Activated CD8-positive, alpha-beta memory T cell treated with anti-CD3 and anti-CD28 coated beads, Interleukin-2, amount 10 ng/mL, durations not matched to agents 7 days and 5 days (primary cell): ENCODE measurements around the gene RAB43. TPM values are rescaled to one million over a fixed set of nuclear protein-coding genes. Genes with fewer than 3 reads are reported as not detected.
"Not testable (repeated sequence)": the region's sequence is repeated elsewhere in the genome, so short reads cannot be mapped to it uniquely, and the experiment has no call there.

ENCODE experiments used
- ATAC-seq: fragments of 150-1000 bp; cut with Tn5 transposase; one replicate; pipeline ENCODE4 v1.10.0; 2021; ENCODE audit warnings: moderate library complexity
- CTCF ChIA-PET: fragments of 350-600 bp; sonication (Branson Sonifier 250); formaldehyde crosslinking; loops from one replicate; lab custom pipeline; 2021; ENCODE audit warnings: antibody characterized with exemption; lab: Charles Lee
- DNase-seq: peaks from one replicate; pipeline ENCODE4 v3.0.0-alpha.2; 2020
- H3K27ac Mint-ChIP-seq: one replicate; pipeline ENCODE4 v1.8.0; 2021; ENCODE audit warnings: mild to moderate bottlenecking, mixed read lengths
- H3K27me3 Mint-ChIP-seq: one replicate; pipeline ENCODE4 v1.8.0; 2021; ENCODE audit warnings: mixed read lengths
- H3K36me3 Mint-ChIP-seq: one replicate; pipeline ENCODE4 v1.8.0; 2021; ENCODE audit warnings: mild to moderate bottlenecking, mixed read lengths
- H3K4me1 Mint-ChIP-seq: one replicate; pipeline ENCODE4 v1.8.0; 2021; ENCODE audit warnings: mixed read lengths
- H3K4me3 Mint-ChIP-seq: one replicate; pipeline ENCODE4 v1.8.0; 2021; ENCODE audit warnings: mild to moderate bottlenecking, moderate library complexity, mixed read lengths
- H3K9me3 Mint-ChIP-seq: one replicate; pipeline ENCODE4 v1.8.0; 2022; ENCODE audit warnings: low read depth, mixed read lengths
- total RNA-seq, 2 experiments: library from RNA; stranded (reverse); gene quantifications; one replicate each; pipeline ENCODE4 v1.2.3, GENCODE V29; 2021

The RAB43 gene
- total RNA-seq, 2 experiments from 2014 or later, result 33.7 to 36.1 TPM

GRCh38 chr3:129103296-129103695, 18.3 kb downstream of the RAB43 start:
- no peaks in the 10 kb centered on the region for H3K27me3 Mint-ChIP-seq
- H3K4me3 Mint-ChIP-seq, result no peak overlapping the region
- H3K36me3 Mint-ChIP-seq, result peaks cover 6% of the 10 kb centered on the region
- CTCF ChIA-PET, result interaction anchor here (1.6 to 1.7 kb wide), 2 partner anchors 15 to 50 kb away, joined by 3 to 5 read pairs; no protein-coding TSS in a partner anchor
- H3K27ac Mint-ChIP-seq, result no peak overlapping the region
- no peaks in the 10 kb centered on the region for H3K9me3 Mint-ChIP-seq
- ATAC-seq, result no peak
- H3K4me1 Mint-ChIP-seq, result peaks cover 25% of the 10 kb centered on the region
- no peak for DNase-seq

- Mint-ChIP-seq H3K4me3 (no peak overlapping the region), H3K36me3 (peaks cover 7% of the 10 kb centered on the region), H3K9me3 (no peaks in the 10 kb centered on the region), H3K4me1 (peaks cover 14% of the 10 kb centered on the region), H3K27me3 (no peaks in the 10 kb centered on the region), H3K27ac (no peak overlapping the region)
- no peak for DNase-seq
- CTCF ChIA-PET, result interaction anchor here (0.5 to 2.4 kb wide), 7 partner anchors 10 to 145 kb away, joined by 3 to 7 read pairs (median 4); no protein-coding TSS in a partner anchor
- no peak for ATAC-seq
These were observed 20.1 kb downstream of the RAB43 start for GRCh38 chr3:129101370-129102138.

GRCh38 chr3:129100274-129100673, 21.3 kb downstream of the RAB43 start:
- Mint-ChIP-seq H3K36me3 (peaks cover 7% of the 10 kb centered on the region), H3K9me3 (no peaks in the 10 kb centered on the region), H3K27me3 (no peaks in the 10 kb centered on the region), H3K4me3 (no peak overlapping the region), H3K4me1 (peaks cover 13% of the 10 kb centered on the region), H3K27ac (no peak overlapping the region)
- CTCF ChIA-PET, result interaction anchor here (1.2 to 2.4 kb wide), 3 partner anchors 47 to 146 kb away, joined by 4 to 7 read pairs (median 4); no protein-coding TSS in a partner anchor
- DNase-seq, result no peak
- ATAC-seq, result no peak

DNA sequence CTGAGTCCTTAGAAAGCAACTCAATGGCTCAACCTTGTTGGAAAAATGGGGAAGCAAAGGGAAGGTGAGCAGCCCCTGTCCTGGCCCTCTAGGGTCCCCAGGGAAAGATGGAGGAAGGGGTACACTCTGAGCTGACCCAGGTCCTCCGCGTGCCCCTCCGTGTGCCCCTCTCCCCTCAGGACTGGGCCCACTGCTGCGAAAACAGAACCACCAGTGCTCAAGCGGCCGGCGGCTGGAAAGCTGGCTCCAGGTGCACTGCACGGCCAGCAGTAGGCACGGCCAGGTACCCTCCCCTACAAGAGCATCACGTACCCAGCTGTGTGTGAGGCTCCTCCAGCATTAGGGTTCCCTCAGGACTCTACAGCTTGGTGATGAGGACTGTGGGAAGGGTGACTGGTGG, 26.3 kb downstream of the RAB43 start:
- no peaks in the 10 kb centered on the region for H3K27me3 Mint-ChIP-seq
- no peaks in the 10 kb centered on the region for H3K9me3 Mint-ChIP-seq
- no peak for DNase-seq
- H3K4me3 Mint-ChIP-seq, result no peak overlapping the region
- no peak overlapping the region for H3K27ac Mint-ChIP-seq
- no peak for ATAC-seq
- CTCF ChIA-PET, result interaction anchor here (0.6 to 1.3 kb wide), 2 partner anchors 42 to 125 kb away, joined by 3 to 4 read pairs; no protein-coding TSS in a partner anchor
- H3K4me1 Mint-ChIP-seq, result peaks cover 9% of the 10 kb centered on the region
- peaks cover 11% of the 10 kb centered on the region for H3K36me3 Mint-ChIP-seq

- H3K36me3 Mint-ChIP-seq, ATAC-seq, H3K27ac Mint-ChIP-seq, DNase-seq, H3K9me3 Mint-ChIP-seq, H3K27me3 Mint-ChIP-seq, H3K4me1 Mint-ChIP-seq, H3K4me3 Mint-ChIP-seq, CTCF ChIA-PET: not testable (repeated sequence)
These were observed 33.3 kb downstream of the RAB43 start for GRCh38 chr3:129088312-129088711.

DNA sequence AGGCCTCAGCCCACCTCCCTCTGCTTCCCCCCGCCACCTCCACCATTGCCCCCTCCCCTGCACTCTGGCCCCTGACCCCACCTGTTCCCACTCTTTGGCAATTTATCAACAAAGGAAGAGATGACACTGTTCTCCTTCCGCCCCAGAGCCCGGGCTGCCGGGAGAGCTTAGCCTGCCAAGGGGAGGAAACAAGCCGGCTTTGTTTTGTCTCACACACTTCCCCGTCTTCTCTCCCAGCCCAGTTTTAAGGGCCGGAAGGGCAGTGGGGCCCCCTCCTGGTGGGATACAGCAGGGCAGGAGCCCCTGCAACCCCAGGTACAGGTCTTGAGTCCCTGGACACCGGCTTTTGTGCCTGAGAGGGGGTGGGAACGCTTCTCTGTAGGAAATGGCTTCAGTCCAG, 33.7 kb downstream of the RAB43 start:
- CTCF ChIA-PET, H3K27ac Mint-ChIP-seq, H3K4me3 Mint-ChIP-seq, DNase-seq, H3K27me3 Mint-ChIP-seq, H3K4me1 Mint-ChIP-seq, H3K36me3 Mint-ChIP-seq, H3K9me3 Mint-ChIP-seq: not testable (repeated sequence)
- ATAC-seq, result peak; percentile 54

- H3K9me3 Mint-ChIP-seq, result no peaks in the 10 kb centered on the region
- H3K27ac Mint-ChIP-seq, result no peak overlapping the region
- H3K36me3 Mint-ChIP-seq, result peaks cover 2% of the 10 kb centered on the region
- DNase-seq (no peak), ATAC-seq (no peak)
- H3K27me3 Mint-ChIP-seq, result no peaks in the 10 kb centered on the region
- H3K4me1 Mint-ChIP-seq, result no peaks in the 10 kb centered on the region
- H3K4me3 Mint-ChIP-seq, result no peak overlapping the region
- CTCF ChIA-PET, result no interaction called here
These were observed 34.4 kb downstream of the RAB43 start for GRCh38 chr3:129087138-129087702.

DNA sequence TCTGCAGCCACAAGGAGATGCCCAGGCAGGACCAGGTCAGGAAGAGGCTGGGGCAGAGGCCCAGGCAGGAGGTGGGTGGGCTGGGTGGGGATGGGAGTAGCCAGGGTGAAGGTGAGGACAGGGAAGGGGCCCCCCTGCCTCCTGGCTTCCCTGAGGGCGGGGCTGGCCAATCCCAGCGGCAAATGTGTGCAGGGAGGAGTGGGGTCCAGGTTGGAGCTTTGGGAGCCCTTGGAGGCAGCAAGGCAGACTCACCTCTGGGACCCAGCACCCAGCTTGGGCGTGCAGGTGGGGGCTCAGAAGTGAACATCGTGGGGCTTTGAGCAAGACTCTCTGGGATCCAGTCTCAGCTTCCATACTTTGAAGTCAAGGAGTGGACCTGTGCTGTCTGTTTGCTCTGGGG, 35.8 kb downstream of the RAB43 start:
- DNase-seq, result no peak
- ATAC-seq, result no peak
- Mint-ChIP-seq H3K4me3 (no peak overlapping the region), H3K27me3 (no peaks in the 10 kb centered on the region), H3K27ac (no peak overlapping the region), H3K36me3 (no peaks in the 10 kb centered on the region), H3K4me1 (no peaks in the 10 kb centered on the region), H3K9me3 (no peaks in the 10 kb centered on the region)
- CTCF ChIA-PET, result interaction anchor here (1.1 kb wide), 1 partner anchor 32 kb away, joined by 3 read pairs; no protein-coding TSS in a partner anchor

DNA sequence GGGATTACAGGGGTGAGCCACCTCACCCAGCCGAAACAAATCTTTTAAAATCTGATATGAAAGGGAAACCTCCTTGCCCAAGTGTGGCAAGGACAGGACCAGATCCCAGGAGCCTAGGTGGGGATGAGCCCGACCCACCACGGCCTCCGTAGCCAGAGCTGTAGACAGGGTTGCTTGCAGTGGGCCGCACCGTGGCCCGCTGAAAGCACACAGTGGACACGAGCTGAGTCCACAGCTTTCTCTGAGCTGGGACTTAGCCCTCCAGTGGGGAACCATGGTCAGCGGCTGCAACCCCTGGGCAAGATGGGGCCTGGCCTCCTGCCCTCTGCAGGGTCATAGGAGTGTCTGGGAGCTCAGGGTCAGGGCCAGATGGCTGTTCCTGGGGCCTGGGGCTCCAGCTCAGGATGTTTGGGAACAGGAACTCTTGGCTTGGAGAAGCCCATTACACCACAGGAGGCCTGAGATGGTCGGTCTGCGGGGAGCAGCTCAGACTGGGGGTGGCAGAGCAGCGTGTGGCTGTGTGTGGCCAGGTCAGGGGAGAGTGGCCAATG, 36.4 kb downstream of the RAB43 start:
- Mint-ChIP-seq H3K27me3 (no peaks in the 10 kb centered on the region), H3K27ac (no peak overlapping the region), H3K4me3 (no peak overlapping the region), H3K9me3 (no peaks in the 10 kb centered on the region), H3K36me3 (no peaks in the 10 kb centered on the region), H3K4me1 (no peaks in the 10 kb centered on the region)
- ATAC-seq (no peak), DNase-seq (no peak)
- CTCF ChIA-PET, result interaction anchor here (0.5 to 1.1 kb wide), 2 partner anchors 32 to 287 kb away, joined by 3 to 4 read pairs; no protein-coding TSS in a partner anchor

DNA sequence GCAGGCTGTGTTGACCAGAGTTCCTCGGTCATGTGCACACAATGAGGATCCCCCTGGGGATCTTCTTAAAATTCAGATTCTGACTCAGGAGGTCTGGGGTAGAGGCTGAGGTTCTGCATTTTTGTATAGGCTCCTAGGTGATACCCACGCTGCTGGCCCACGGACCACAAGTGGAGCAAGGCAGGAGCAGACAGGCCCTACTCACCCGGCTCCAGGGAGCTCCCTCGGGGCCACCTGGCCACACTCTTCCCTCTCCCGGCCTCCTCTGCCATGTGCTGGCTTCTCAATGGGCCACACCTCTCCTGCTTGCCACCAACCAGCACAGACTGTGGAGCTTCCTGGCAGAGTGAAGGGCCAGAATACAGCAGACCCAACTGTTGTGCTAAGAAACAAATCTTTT, 37.1 kb downstream of the RAB43 start:
- Mint-ChIP-seq H3K36me3 (no peaks in the 10 kb centered on the region), H3K9me3 (no peaks in the 10 kb centered on the region), H3K4me3 (no peak overlapping the region), H3K27me3 (no peaks in the 10 kb centered on the region), H3K4me1 (no peaks in the 10 kb centered on the region), H3K27ac (no peak overlapping the region)
- CTCF ChIA-PET, result no interaction called here
- DNase-seq, result no peak
- no peak for ATAC-seq

- CTCF ChIA-PET, result no interaction called here
- no peaks in the 10 kb centered on the region for H3K36me3 Mint-ChIP-seq
- no peaks in the 10 kb centered on the region for H3K27me3 Mint-ChIP-seq
- DNase-seq (no peak), ATAC-seq (no peak)
- H3K9me3 Mint-ChIP-seq, result no peaks in the 10 kb centered on the region
- no peaks in the 10 kb centered on the region for H3K4me1 Mint-ChIP-seq
- no peak overlapping the region for H3K4me3 Mint-ChIP-seq
- H3K27ac Mint-ChIP-seq, result no peak overlapping the region
These were observed 39.6 kb downstream of the RAB43 start for GRCh38 chr3:129082026-129082425.

DNA sequence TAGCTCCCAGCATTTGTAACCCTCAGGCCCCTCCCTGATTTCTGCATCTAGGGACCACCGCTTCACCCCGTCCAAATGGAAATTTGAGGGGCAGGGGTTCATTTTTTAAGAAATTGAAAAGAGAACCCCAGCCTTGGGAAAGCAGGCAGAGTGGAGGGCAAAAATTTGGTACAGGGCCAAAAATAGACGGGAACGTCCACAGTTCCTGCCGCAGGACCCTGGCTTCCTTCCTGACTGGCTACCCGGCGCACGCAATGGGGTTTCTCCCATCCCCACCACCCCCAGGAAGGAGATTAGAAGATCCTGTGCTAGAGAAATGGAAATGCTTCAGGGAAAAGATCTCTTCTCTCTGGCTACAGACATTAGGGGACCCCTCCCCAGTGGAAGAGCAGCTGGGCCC, 40.1 kb downstream of the RAB43 start:
- Mint-ChIP-seq H3K36me3 (no peaks in the 10 kb centered on the region), H3K4me3 (no peak overlapping the region), H3K9me3 (no peaks in the 10 kb centered on the region), H3K27ac (no peak overlapping the region), H3K27me3 (no peaks in the 10 kb centered on the region), H3K4me1 (no peaks in the 10 kb centered on the region)
- DNase-seq, result no peak
- CTCF ChIA-PET, result no interaction called here
- no peak for ATAC-seq

GRCh38 chr3:129078510-129078909, 43.1 kb downstream of the RAB43 start:
- no peak overlapping the region for H3K27ac Mint-ChIP-seq
- H3K27me3 Mint-ChIP-seq, result no peaks in the 10 kb centered on the region
- ATAC-seq, result no peak
- CTCF ChIA-PET, result no interaction called here
- DNase-seq, result no peak
- no peak overlapping the region for H3K4me3 Mint-ChIP-seq
- no peaks in the 10 kb centered on the region for H3K9me3 Mint-ChIP-seq
- no peaks in the 10 kb centered on the region for H3K36me3 Mint-ChIP-seq
- no peaks in the 10 kb centered on the region for H3K4me1 Mint-ChIP-seq

DNA sequence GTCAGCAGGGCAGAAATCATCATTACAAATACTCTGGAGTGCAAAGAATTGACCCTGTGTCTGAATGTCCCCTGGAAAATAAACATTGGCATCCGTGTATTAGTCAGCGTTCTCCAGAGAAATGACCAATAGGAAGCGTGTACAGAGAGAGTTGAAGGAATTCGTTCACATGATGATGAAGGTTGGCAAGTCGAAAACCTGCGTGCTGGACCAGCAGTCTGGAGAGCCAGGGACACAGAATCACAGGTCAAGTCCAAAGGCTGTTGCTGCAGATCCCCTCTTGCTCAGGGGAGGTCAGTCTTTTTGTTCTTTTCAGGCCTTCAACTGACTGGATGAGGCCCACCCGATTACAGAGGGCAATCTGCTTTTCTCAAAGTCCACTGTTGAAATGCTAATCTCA, 44.4 kb downstream of the RAB43 start:
- DNase-seq, result no peak
- Mint-ChIP-seq H3K27me3 (no peaks in the 10 kb centered on the region), H3K4me1 (no peaks in the 10 kb centered on the region), H3K9me3 (no peaks in the 10 kb centered on the region), H3K4me3 (no peak overlapping the region), H3K27ac (no peak overlapping the region), H3K36me3 (no peaks in the 10 kb centered on the region)
- no peak for ATAC-seq
- CTCF ChIA-PET, result no interaction called here
